Activated CD4-positive, alpha-beta memory T cell treated with anti-CD3 and anti-CD28 coated beads, Interleukin-2, amount 10 ng/mL, durations not matched to agents 7 days and 5 days (primary cell): ENCODE measurements around the gene ANKRD22. TPM values are rescaled to one million over a fixed set of nuclear protein-coding genes. Genes with fewer than 3 reads are reported as not detected.

Experiments
- CTCF ChIA-PET: fragments of 350-600 bp; sonication (Branson Sonifier 250); formaldehyde crosslinking; loops from one replicate; lab custom pipeline; 2021; ENCODE audit warnings: antibody characterized with exemption, inconsistent platforms; lab: Charles Lee
- POLR2A ChIA-PET: fragments of 350-600 bp; sonication (Branson Sonifier 250); formaldehyde crosslinking; loops from one replicate; lab custom pipeline; 2021; ENCODE audit warnings: antibody characterized with exemption; lab: Charles Lee
- DNase-seq: peaks from one replicate; pipeline ENCODE4 v3.0.0-alpha.2; 2020
- H3K27ac Mint-ChIP-seq: one replicate; pipeline ENCODE4 v1.8.0; 2021; ENCODE audit warnings: mild to moderate bottlenecking, mixed read lengths
- H3K27me3 Mint-ChIP-seq: one replicate; pipeline ENCODE4 v1.8.0; 2021; ENCODE audit warnings: mixed read lengths
- H3K36me3 Mint-ChIP-seq: one replicate; pipeline ENCODE4 v1.8.0; 2021; ENCODE audit warnings: low read depth, mixed read lengths
- H3K4me1 Mint-ChIP-seq: one replicate; pipeline ENCODE4 v1.8.0; 2021; ENCODE audit warnings: mixed read lengths
- H3K4me3 Mint-ChIP-seq: one replicate; pipeline ENCODE4 v1.8.0; 2021; ENCODE audit warnings: mild to moderate bottlenecking, mixed read lengths
- H3K9me3 Mint-ChIP-seq: one replicate; pipeline ENCODE4 v1.8.0; 2021; ENCODE audit warnings: mixed read lengths
- total RNA-seq, 2 experiments: library from RNA; stranded (reverse); gene quantifications; one replicate each; pipeline ENCODE4 v1.2.3, GENCODE V29; 2021

The ANKRD22 gene
- total RNA-seq, 2 experiments from 2014 or later: 0.15 to 0.18 TPM

DNA sequence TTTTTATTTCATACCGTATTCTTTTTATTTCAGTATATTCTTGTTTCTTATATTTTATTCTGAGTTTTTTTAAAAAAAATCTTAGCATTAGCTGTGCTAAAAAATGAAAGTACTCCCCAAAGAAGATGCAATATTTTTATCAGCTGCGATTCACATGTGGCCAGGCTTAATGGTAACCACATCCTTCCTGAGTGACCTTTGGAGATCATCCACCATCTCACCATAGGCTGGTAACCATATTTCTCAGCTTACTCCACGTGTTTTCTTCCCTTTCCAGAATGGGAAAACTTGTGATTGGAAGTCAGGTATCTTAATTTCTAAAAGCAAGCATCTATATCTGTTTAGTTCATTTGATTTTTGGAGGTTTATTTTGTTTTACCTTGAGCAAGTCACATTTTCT is 67.9 kb downstream of the ANKRD22 start:
- Mint-ChIP-seq H3K36me3 (no peaks in the 10 kb centered on the region), H3K4me1 (peaks cover 2% of the 10 kb centered on the region), H3K4me3 (no peak overlapping the region), H3K27me3 (peaks cover 13% of the 10 kb centered on the region), H3K27ac (no peak overlapping the region), H3K9me3 (no peaks in the 10 kb centered on the region)
- CTCF ChIA-PET: no interaction called here
- no peak for DNase-seq
- POLR2A ChIA-PET: no interaction called here

- H3K27ac Mint-ChIP-seq: no peak overlapping the region
- CTCF ChIA-PET: no interaction called here
- H3K9me3 Mint-ChIP-seq: no peaks in the 10 kb centered on the region
- peaks cover 2% of the 10 kb centered on the region for H3K4me1 Mint-ChIP-seq
- H3K36me3 Mint-ChIP-seq: no peaks in the 10 kb centered on the region
- no peak overlapping the region for H3K4me3 Mint-ChIP-seq
- POLR2A ChIA-PET: no interaction called here
- DNase-seq: no peak
- peaks cover 14% of the 10 kb centered on the region for H3K27me3 Mint-ChIP-seq
Measured at GRCh38 chr10:88782222-88782621, 69.4 kb downstream of the ANKRD22 start.

- Mint-ChIP-seq H3K4me3 (no peak overlapping the region), H3K36me3 (no peaks in the 10 kb centered on the region), H3K27ac (no peak overlapping the region), H3K9me3 (no peaks in the 10 kb centered on the region), H3K4me1 (peaks cover 2% of the 10 kb centered on the region), H3K27me3 (peaks cover 20% of the 10 kb centered on the region)
- ChIA-PET POLR2A (no interaction called here), CTCF (no interaction called here)
- no peak for DNase-seq
Measured at GRCh38 chr10:88781206-88781605, 70.4 kb downstream of the ANKRD22 start.

Other genes starting within 250 kb of the ANKRD22 start
- gene LIPF, start 187.4 kb downstream of the ANKRD22 start, total RNA-seq: not detected
- gene LIPK, start 145.6 kb downstream of the ANKRD22 start, total RNA-seq: not detected
- gene LIPN, start 91.8 kb downstream of the ANKRD22 start, total RNA-seq: not detected
- not detected for gene LIPM, start 49.1 kb downstream of the ANKRD22 start, total RNA-seq
- gene STAMBPL1, start 28.4 kb upstream of the ANKRD22 start, total RNA-seq: 10 to 100 TPM; 43.2 to 48.5 TPM
- gene ACTA2, start 100.9 kb upstream of the ANKRD22 start, total RNA-seq: 10 to 100 TPM; 14.7 to 15.5 TPM
- gene FAS, start 139.0 kb upstream of the ANKRD22 start, total RNA-seq: 10 to 100 TPM; 91.1 to 96.4 TPM